Esophagus squamous epithelium (tissue), 5 donors: ENCODE results near the gene EN2. TPM values are rescaled to one million over a fixed set of nuclear protein-coding genes. Genes with fewer than 3 reads are reported as not detected.

ENCODE experiments used
- DNase-seq: peaks from one replicate; lab custom pipeline; 2025; lab: John Stamatoyannopoulos, UW
- H3K27ac ChIP-seq, 4 donors: fragments of 200-600 bp; sonication (generic); one replicate each; pipeline ENCODE4 v1.5.1; 2016 to 2019; ENCODE audit warnings: mild to moderate bottlenecking in 1 of 4
- H3K27me3 ChIP-seq, 4 donors: fragments of 200-600 bp; sonication (generic); 1 replicate in 3 of 4; 2 replicates in 1 of 4; pipeline versions ENCODE4 v1.5.1 to v1.6.0; 2017 to 2021; ENCODE audit warnings: antibody characterized with exemption in 1 of 4
- H3K36me3 ChIP-seq, 3 donors: fragments of 200-600 bp; sonication (generic); one replicate each; pipeline ENCODE4 v1.5.1; 2016 to 2019
- H3K4me1 ChIP-seq, 3 donors: fragments of 200-600 bp; sonication (generic); one replicate each; pipeline ENCODE4 v1.5.1; 2017 to 2019
- H3K4me3 ChIP-seq, 4 donors: fragments of 200-600 bp; sonication (generic); 1 replicate in 3 of 4; 2 replicates in 1 of 4; pipeline ENCODE4 v1.5.1; 2016 to 2019; ENCODE audit warnings: mild to moderate bottlenecking in 2 of 4, moderate library complexity in 1 of 4
- H3K9me3 ChIP-seq, 3 donors: fragments of 200-600 bp; sonication (generic); one replicate each; pipeline ENCODE4 v1.5.1; 2016 to 2019
- CTCF ChIP-seq, 6 experiments: fragments of 450-650 bp in 4 of 6; fragments of 200-600 bp in 2 of 6; sonication (generic) in 2 of 6; IDR thresholded peaks; one replicate each; pipeline ENCODE4 v1.5.1; 2016 to 2019; ENCODE audit warnings: antibody characterized with exemption in 6 of 6, mild to moderate bottlenecking in 4 of 6, moderate library complexity in 4 of 6
- POLR2A ChIP-seq, 4 donors: fragments of 450-650 bp; IDR thresholded peaks; one replicate each; pipeline ENCODE4 v1.6.1; 2017; ENCODE audit warnings: antibody characterized with exemption in 4 of 4, mild to moderate bottlenecking in 4 of 4, moderate library complexity in 3 of 4
- WGBS, 2 donors: methylation state at CpG; one replicate each; pipeline ENCODE4 v1.1.5; 2018; 5-methylcytosine and 5-hydroxymethylcytosine counted together
- intact Hi-C: fragments of 100-400 bp; cut with DNase I; formaldehyde crosslinking; loops from one replicate; pipeline ENCODE4 v1.15.0; 2022
- total RNA-seq, 4 donors: library from RNA; depleted of rRNA; stranded (reverse); fragments of >200 nt; gene quantifications; one replicate each; pipeline ENCODE4 v1.1.0, GENCODE V29; 2016
- donor health status: DM: yes; HTN: yes; CAD: no.

Gene EN2
- total RNA-seq, 4 donors from 2014 or later, result under 0.01 TPM; not detected in 3

DNA sequence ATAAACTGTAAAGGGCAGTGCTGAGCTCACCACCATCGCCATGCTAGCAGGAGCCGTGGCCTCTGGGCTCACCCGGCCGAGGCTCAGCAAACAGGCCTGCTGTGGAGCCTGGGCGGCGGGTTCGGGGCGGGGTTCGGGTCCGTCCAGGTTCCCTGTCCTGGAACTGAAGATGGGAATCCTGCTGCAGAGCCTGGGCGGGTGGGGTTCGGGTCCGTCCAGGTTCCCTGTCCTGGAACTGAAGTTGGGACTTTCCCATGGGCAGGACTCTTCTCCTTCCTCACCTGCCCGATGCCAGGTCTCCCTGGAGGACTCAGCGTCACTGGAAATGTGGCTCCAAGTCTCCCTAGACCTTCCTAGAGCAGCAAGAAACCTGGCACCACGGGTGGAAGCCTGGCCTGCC lies 36.6 kb downstream of the EN2 start:
- Histone ChIP-seq H3K27ac (no peak overlapping the region), H3K9me3 (no peaks in the 10 kb centered on the region), H3K4me1 (peaks cover 8 to 18% (median 12%) of the 10 kb centered on the region in 3 donors), H3K36me3 (no peaks in the 10 kb centered on the region), H3K27me3 (peaks cover 0 to 95% (median 0%) of the 10 kb centered on the region in 4 donors), H3K4me3 (no peak overlapping the region)
- TF ChIP-seq POLR2A (IDR thresholded peaks at IDR 0.05) (no peak), CTCF (IDR thresholded peaks at IDR 0.05) (no peak)
- 65 to 83% methylated on average over 4 to 7 of the region's 16 CpGs for WGBS, 2 donors
- intact Hi-C loops, result no loop called here
- no peak for DNase-seq

DNA sequence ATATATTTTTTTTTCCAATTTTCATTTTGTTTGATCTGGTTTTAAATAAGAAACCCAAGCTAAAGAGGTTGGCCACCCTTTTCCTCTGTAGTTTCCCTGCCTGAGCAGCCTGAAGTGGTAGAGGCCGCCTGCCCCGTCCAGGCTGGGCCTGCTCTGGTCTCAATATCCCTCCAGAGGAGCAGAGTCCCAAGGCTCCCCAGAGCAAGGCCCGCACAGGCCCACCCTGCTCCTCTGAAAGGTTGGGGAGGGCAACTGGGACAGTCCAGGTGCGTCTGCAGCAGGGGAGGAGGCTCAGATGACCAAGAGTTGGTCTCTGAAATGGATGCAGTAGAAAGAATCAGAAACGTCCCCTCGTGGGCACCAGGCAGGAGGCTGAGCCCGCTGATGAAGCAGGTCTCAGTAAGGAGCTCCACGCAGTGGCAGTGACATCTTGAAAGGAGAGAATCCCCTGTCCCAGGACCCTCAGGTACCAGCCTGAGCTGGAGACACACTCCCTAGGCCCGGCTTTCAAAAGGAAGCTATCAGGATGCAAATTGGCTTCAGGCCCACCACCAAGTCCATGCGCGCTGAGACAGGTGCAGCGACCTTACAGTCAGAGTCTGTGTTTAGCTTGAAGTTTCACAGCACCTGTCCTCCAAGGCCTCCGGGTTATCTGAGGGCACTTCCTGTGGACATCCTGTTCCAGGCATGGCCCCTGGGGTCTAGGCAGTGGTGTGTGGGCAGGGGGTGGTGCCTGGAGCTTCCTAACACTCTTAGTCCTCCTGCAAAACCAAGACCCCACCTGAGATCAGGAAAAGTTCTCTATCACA lies 37.7 kb downstream of the EN2 start:
- Histone ChIP-seq H3K4me1 (peaks cover 3 to 9% (median 7%) of the 10 kb centered on the region in 3 donors), H3K27me3 (peaks cover 0 to 95% (median 0%) of the 10 kb centered on the region in 4 donors), H3K27ac (no peak overlapping the region), H3K9me3 (no peaks in the 10 kb centered on the region), H3K4me3 (no peak overlapping the region), H3K36me3 (no peaks in the 10 kb centered on the region)
- DNase-seq, result no peak
- TF ChIP-seq CTCF (IDR thresholded peaks at IDR 0.05), result no peak
- TF ChIP-seq POLR2A (IDR thresholded peaks at IDR 0.05), result no peak
- intact Hi-C loops, result no loop called here
- 59 to 71% methylated on average over 5 to 8 of the region's 13 CpGs for WGBS, 2 donors

GRCh38 chr7:155496267-155497005 lies 38.5 kb downstream of the EN2 start:
- Histone ChIP-seq H3K27me3 (peaks cover 0 to 95% (median 0%) of the 10 kb centered on the region in 4 donors), H3K4me1 (peaks cover 0 to 1% (median 0%) of the 10 kb centered on the region in 3 donors), H3K4me3 (no peak overlapping the region), H3K27ac (no peak overlapping the region), H3K9me3 (no peaks in the 10 kb centered on the region), H3K36me3 (no peaks in the 10 kb centered on the region)
- 83% methylated on average over 4 to 16 of the region's 23 CpGs for WGBS, 2 donors
- intact Hi-C loops, result no loop called here
- TF ChIP-seq CTCF (IDR thresholded peaks at IDR 0.05) (no peak), POLR2A (IDR thresholded peaks at IDR 0.05) (no peak)
- DNase-seq, result no peak

- TF ChIP-seq CTCF (IDR thresholded peaks at IDR 0.05) (no peak), POLR2A (IDR thresholded peaks at IDR 0.05) (no peak)
- Histone ChIP-seq H3K27ac (no peak overlapping the region), H3K4me1 (no peaks in the 10 kb centered on the region), H3K4me3 (no peak overlapping the region), H3K27me3 (peaks cover 0 to 95% (median 0%) of the 10 kb centered on the region in 4 donors), H3K36me3 (no peaks in the 10 kb centered on the region), H3K9me3 (no peaks in the 10 kb centered on the region)
- intact Hi-C loops, result no loop called here
- no peak for DNase-seq
- WGBS, 2 donors, result 50 to 69% methylated on average over 2 to 6 of the region's 26 CpGs
Observed at GRCh38 chr7:155497149-155497901, 39.4 kb downstream of the EN2 start.
